Panc1 (cell line): ENCODE results near the gene NRCAM. TPM values are rescaled to one million over a fixed set of nuclear protein-coding genes. Genes with fewer than 3 reads are reported as not detected.

Experiments
- ATAC-seq: fragments of 200-7000 bp; cut with Tn5 transposase; 2 replicates; pipeline ENCODE4 v1.9.1; 2020; ENCODE audit warnings: mild to moderate bottlenecking, moderate library complexity
- BruUV-seq: library from RNA; stranded (reverse); fragments of 400-500 nt; replicated peaks from 2 replicates; lab custom pipeline; 2021; lab: Mats Ljungman, UMichigan
- CTCF ChIA-PET: fragments of 300-600 bp; sonication (Branson Sonifier 250); formaldehyde crosslinking; loops from one replicate; lab custom pipeline; 2022; ENCODE audit warnings: antibody characterized with exemption; lab: Charles Lee
- POLR2A ChIA-PET: fragments of 300-600 bp; sonication (Branson Sonifier 250); formaldehyde crosslinking; loops from one replicate; lab custom pipeline; 2022; ENCODE audit warnings: antibody characterized with exemption; lab: Charles Lee
- DNase-seq: peaks from one replicate; pipeline ENCODE4 v3.0.0-alpha.2; 2010; ENCODE audit warnings: low read depth, low spot score
- H3K27ac ChIP-seq: 2 replicates; pipeline ENCODE4 v1.5.1; 2011; ENCODE audit warnings: mild to moderate bottlenecking, low read length, inconsistent platforms
- H3K27me3 ChIP-seq: fragments of 200-500 bp; sonication (Bioruptor generic); 2 replicates; pipeline ENCODE4 v1.6.0; 2014; ENCODE audit warnings: low read length, inconsistent platforms; ENCODE audit not compliant: control insufficient read depth, insufficient read depth
- H3K36me3 ChIP-seq: fragments of 200-500 bp; sonication (Bioruptor generic); 2 replicates; pipeline ENCODE4 v1.5.1; 2014; ENCODE audit warnings: inconsistent platforms, mild to moderate bottlenecking, low read length, moderate library complexity; ENCODE audit not compliant: control insufficient read depth, insufficient read depth
- H3K4me1 ChIP-seq: 2 replicates; pipeline ENCODE4 v1.5.1; 2011; ENCODE audit warnings: inconsistent platforms, mild to moderate bottlenecking, low read length, moderate library complexity; ENCODE audit not compliant: control insufficient read depth, insufficient read depth
- H3K4me3 ChIP-seq, 2 experiments: 2 replicates each; pipeline ENCODE4 v1.5.1; 2011 to 2012; ENCODE audit warnings: low read depth in 2 of 2, low read length in 2 of 2, mild to moderate bottlenecking in 2 of 2, inconsistent platforms in 1 of 2, moderate library complexity in 1 of 2
- H3K9me3 ChIP-seq: fragments of 200-500 bp; sonication (Bioruptor generic); 2 replicates; pipeline ENCODE4 v1.5.1; 2014; ENCODE audit warnings: low read depth, mild to moderate bottlenecking, inconsistent platforms, low read length, moderate library complexity; ENCODE audit not compliant: control insufficient read depth, insufficient read depth
- CTCF ChIP-seq: fragments of 450-650 bp; IDR thresholded peaks from 2 replicates; pipeline ENCODE4 v1.5.1; 2017; ENCODE audit warnings: mild to moderate bottlenecking
- POLR2AphosphoS5 ChIP-seq: IDR thresholded peaks from 2 replicates; pipeline ENCODE4 v1.6.1; 2012; ENCODE audit warnings: mild to moderate bottlenecking, low read depth, low read length, moderate library complexity
- REST ChIP-seq, 2 experiments: IDR thresholded peaks; 2 replicates each; pipeline ENCODE4 v1.6.1; 2011 to 2012; ENCODE audit warnings: low read depth in 2 of 2, control low read depth in 1 of 2, low read length in 1 of 2, mild to moderate bottlenecking in 1 of 2, moderate library complexity in 1 of 2; ENCODE audit not compliant: insufficient read depth in 1 of 2
- SIN3A ChIP-seq: IDR thresholded peaks from 2 replicates; pipeline ENCODE4 v1.6.1; 2012; ENCODE audit warnings: low read depth, mild to moderate bottlenecking, low read length, moderate library complexity, borderline replicate concordance; ENCODE audit not compliant: insufficient read depth
- TCF7L2 ChIP-seq: IDR thresholded peaks from 2 replicates; pipeline ENCODE4 v1.6.1; 2011; ENCODE audit warnings: mild to moderate bottlenecking, low read depth, low read length, inconsistent platforms
- in situ Hi-C: cut with HindIII; loops from 2 replicates; pipeline ENCODE4 v1.10.0; 2016; ENCODE audit warnings: low sequenced_read_pairs, low pct_unique_long_range_greater_than_20kb
- intact Hi-C: fragments of 100-400 bp; cut with micrococcal nuclease; formaldehyde crosslinking; loops from one replicate; pipeline ENCODE4 v1.10.0; 2022; ENCODE audit not compliant: unreplicated experiment
- total RNA-seq: library from RNA; stranded (reverse); gene quantifications from one replicate; pipeline ENCODE4 v1.2.1, GENCODE V29; 2021; ENCODE audit not compliant: unreplicated experiment

The NRCAM gene
- total RNA-seq, 1 experiment from 2014 or later: 0.21 TPM

- CTCF ChIA-PET: no interaction called here
- in situ Hi-C loops: no loop called here
- no peaks in the 10 kb centered on the region for H3K36me3 ChIP-seq
- ATAC-seq (no peak), DNase-seq (no peak)
- POLR2A ChIA-PET: no interaction called here
- no peak overlapping the region for H3K4me3 ChIP-seq
- no peaks in the 10 kb centered on the region for H3K9me3 ChIP-seq
- H3K4me1 ChIP-seq: peaks cover 16% of the 10 kb centered on the region
- TF ChIP-seq POLR2AphosphoS5 (no peak), CTCF (no peak), SIN3A (no peak), TCF7L2 (no peak), REST (IDR thresholded peaks at IDR 0.05; ENCODE audit: insufficient read depth in 1 of 2, low read depth in 2 of 2, low read length in 1 of 2) (no peak)
- no TSS peak for BruUV-seq
- no peaks in the 10 kb centered on the region for H3K27me3 ChIP-seq
- H3K27ac ChIP-seq: no peak overlapping the region
- intact Hi-C loops: loop anchor here (10.0 kb wide), 1 partner anchor 85 kb away; no protein-coding TSS in a partner anchor
Observed at GRCh38 chr7:108099713-108100112, 356.5 kb downstream of the NRCAM start.

GRCh38 chr7:108097703-108098102 is 358.5 kb downstream of the NRCAM start:
- ChIA-PET CTCF (no interaction called here), POLR2A (interaction anchor here (0.6 kb wide), 1 partner anchor 82 kb away, joined by 10 read pairs; no protein-coding TSS in a partner anchor)
- BruUV-seq: no TSS peak
- DNase-seq (no peak), ATAC-seq (no peak)
- in situ Hi-C loops: no loop called here
- Histone ChIP-seq H3K27ac (no peak overlapping the region), H3K4me3 (no peak overlapping the region), H3K27me3 (no peaks in the 10 kb centered on the region), H3K9me3 (no peaks in the 10 kb centered on the region), H3K4me1 (peaks cover 23% of the 10 kb centered on the region), H3K36me3 (no peaks in the 10 kb centered on the region)
- TF ChIP-seq CTCF (peak; percentile 64), SIN3A (no peak)
- intact Hi-C loops: loop anchor here (10.0 kb wide), 1 partner anchor 83 kb away; no protein-coding TSS in a partner anchor

Other genes with a start within 250 kb of the NRCAM start
- 18.1 TPM for gene PNPLA8, start 69.7 kb upstream of the NRCAM start, total RNA-seq
- 24.6 TPM for gene THAP5, start 113.3 kb upstream of the NRCAM start, total RNA-seq
- gene DNAJB9, start 113.4 kb upstream of the NRCAM start, total RNA-seq: 11.1 TPM